Measurements from ENCODE around the gene AHDC1. TPM values are rescaled to one million over a fixed set of nuclear protein-coding genes. Genes with fewer than 3 reads are reported as not detected.
A peak's percentile ranks its signal among the peaks of the same experiment; 100 is the strongest.

Gene AHDC1
- total and polyA plus RNA-seq, 7 donors = 6.4 to 65.2 (median 35.9) TPM

DNA sequence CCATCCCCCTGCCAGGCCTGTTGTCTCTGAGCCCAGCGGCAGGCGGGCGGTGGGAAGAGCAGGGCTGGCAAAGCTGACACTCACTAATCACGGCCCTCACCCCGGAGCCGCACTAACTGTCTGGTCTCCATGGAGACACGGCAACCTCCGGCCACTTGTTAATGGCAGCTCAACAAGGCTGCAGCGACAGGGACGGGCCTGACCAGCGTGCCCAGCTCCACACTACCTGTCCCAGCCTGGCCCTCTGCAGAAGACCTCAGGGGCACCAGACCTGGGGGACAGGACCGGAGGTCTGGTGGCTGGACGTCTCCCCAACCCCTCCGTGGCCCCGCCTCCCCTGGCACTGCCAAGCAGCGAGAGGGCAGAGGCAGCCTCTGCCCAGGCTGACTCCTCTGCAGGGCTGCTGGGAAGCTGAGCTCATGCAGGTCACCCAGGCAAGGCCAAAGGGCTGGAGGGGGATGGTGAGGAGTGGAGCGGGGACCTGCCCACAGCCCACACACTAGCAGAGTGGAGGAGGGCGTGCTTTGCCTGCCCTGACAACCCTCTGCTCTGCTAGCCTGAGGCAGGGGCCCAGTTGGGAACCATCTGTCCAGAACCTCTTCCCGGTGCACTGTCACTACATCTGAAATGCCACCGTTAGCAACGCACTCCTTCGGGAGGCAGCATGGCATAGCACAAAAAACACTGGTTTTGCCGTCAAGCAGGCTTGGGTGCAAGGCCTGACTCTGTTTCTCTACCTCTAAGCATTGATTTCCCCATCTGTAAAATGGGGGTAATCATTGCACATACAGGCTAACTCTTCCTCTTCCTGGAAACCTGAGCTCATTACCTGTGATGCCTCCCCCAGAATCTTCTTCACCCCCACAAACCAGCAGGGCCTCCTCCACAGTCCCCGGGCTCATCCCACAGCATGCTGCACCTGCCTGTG is 84.3 kb downstream of the AHDC1 start:
- Histone ChIP-seq H3K27ac (peak overlapping the region; percentile 21), H3K36me3 (ENCODE audit: insufficient read depth in 1 of 2, low read depth in 1 of 2) (no peaks in the 10 kb centered on the region), H3K4me3 (no peak overlapping the region), H3K9me3 (no peaks in the 10 kb centered on the region), H3K4me1 (peaks cover 71% of the 10 kb centered on the region), H3K27me3 (ENCODE audit: insufficient read depth in 3 of 3, low read length in 2 of 3) (no peaks in the 10 kb centered on the region)
- ATAC-seq (peak in 2 of 4 donors; percentile 18 to 38), DNase-seq (peak in 1 of 2 donors; percentile 36)
- 54 to 78% (median 61%) methylated on average over 22 to 24 of the region's 24 CpGs for WGBS, 3 donors
- intact Hi-C loops (cut with DNase I) = no loop called here
- TF ChIP-seq, protein P1, sequence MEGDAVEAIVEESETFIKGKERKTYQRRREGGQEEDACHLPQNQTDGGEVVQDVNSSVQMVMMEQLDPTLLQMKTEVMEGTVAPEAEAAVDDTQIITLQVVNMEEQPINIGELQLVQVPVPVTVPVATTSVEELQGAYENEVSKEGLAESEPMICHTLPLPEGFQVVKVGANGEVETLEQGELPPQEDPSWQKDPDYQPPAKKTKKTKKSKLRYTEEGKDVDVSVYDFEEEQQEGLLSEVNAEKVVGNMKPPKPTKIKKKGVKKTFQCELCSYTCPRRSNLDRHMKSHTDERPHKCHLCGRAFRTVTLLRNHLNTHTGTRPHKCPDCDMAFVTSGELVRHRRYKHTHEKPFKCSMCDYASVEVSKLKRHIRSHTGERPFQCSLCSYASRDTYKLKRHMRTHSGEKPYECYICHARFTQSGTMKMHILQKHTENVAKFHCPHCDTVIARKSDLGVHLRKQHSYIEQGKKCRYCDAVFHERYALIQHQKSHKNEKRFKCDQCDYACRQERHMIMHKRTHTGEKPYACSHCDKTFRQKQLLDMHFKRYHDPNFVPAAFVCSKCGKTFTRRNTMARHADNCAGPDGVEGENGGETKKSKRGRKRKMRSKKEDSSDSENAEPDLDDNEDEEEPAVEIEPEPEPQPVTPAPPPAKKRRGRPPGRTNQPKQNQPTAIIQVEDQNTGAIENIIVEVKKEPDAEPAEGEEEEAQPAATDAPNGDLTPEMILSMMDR (IDR thresholded peaks at IDR 0.05) = no peak

DNA sequence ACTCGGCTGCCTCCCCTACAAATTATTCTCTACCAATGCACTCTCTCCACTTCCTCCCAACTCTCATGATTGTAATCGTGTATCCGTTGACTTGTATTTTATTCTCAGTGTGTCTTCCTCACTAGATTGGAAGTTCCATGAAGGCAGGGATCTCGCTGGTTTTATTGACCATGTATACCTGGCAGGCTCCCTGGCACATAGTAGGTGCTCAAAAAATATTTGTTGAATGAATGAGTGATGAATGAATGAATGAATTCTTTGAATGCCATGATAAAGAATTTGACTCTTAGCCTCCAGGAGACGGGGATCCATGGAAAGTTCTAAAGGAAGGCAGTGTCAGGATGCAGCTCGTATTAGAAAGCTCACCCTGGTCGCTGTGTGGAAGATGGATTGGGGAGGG is 85.1 kb downstream of the AHDC1 start:
- intact Hi-C loops (cut with DNase I) = no loop called here
- Histone ChIP-seq H3K4me1 (peaks cover 65% of the 10 kb centered on the region), H3K9me3 (no peaks in the 10 kb centered on the region), H3K27me3 (ENCODE audit: insufficient read depth in 3 of 3, low read length in 2 of 3) (no peaks in the 10 kb centered on the region), H3K27ac (peak overlapping the region; percentile 81), H3K36me3 (ENCODE audit: insufficient read depth in 1 of 2, low read depth in 1 of 2) (no peaks in the 10 kb centered on the region), H3K4me3 (no peak overlapping the region)
- DNase-seq (no peak), ATAC-seq (no peak)
- TF ChIP-seq, protein P1 (IDR thresholded peaks at IDR 0.05) = no peak
- 78 to 93% (median 84%) methylated on average over 7 of the region's 7 CpGs for WGBS, 3 donors

DNA sequence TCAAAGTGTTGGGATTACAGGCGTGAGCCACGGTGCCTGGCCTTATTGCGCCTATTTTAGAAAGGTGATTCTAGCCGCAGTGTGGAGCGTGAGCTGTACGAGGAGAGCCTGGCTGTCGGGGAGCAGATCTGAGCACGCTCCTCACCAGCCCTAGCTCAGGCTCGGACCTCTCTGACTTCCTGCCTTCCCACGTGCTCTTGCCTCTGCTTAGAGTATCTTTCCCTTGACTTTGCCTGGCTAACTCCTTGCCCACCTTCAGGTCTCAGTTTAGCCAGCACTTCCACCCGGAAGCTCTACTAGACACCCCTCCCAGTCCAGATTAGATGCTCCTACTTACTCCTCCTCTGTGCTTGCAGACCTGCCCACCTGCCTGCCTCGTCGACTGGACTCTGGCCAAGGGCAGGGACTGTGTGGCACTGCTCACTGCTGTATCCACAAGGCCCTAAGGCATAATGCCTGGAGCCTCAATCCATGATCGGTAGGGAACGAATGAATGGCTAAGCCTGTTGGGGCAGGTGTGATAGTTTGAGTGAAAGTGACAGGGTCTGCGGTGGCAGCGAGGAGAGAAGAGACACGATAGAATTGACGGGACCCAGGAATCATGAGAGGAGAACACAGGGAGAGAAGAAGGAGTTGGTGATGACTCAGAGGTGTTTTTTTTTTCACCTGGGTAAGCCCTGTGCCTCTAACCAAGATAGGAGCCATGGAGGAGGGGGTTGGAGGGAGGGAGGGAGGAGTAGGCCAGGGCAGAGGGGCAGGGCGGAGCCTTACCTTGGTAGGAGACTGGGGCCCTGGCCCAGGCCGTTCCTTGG is 85.8 kb downstream of the AHDC1 start:
- ATAC-seq = no peak
- Histone ChIP-seq H3K27me3 (ENCODE audit: insufficient read depth in 3 of 3, low read length in 2 of 3) (no peaks in the 10 kb centered on the region), H3K9me3 (no peaks in the 10 kb centered on the region), H3K4me3 (no peak overlapping the region), H3K27ac (peak overlapping the region; percentile 81), H3K4me1 (peaks cover 58% of the 10 kb centered on the region), H3K36me3 (ENCODE audit: insufficient read depth in 1 of 2, low read depth in 1 of 2) (no peaks in the 10 kb centered on the region)
- intact Hi-C loops (cut with DNase I) = no loop called here
- 71 to 82% (median 73%) methylated on average over 21 of the region's 21 CpGs for WGBS, 3 donors
- no peak for DNase-seq
- TF ChIP-seq, protein P1 (IDR thresholded peaks at IDR 0.05) = no peak

DNA sequence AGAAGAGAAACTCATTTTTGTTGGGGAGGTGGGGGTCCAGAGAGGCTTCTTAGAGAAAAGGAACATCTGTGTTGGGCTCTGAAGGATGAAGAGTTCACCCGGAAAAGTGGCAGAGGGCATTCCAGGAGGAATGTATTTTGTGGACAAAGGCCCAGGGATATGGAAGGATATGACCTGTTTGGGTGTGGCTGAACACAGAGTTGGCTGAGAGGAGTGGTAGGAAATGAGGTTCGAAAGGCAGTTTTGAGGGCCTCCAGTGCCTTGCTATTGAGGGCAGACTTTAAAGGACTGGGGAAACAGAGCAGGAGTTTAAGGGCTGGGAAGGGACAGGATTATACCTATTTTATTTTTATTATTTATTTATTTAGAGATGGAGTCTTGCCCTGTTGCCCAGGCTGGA is 86.6 kb downstream of the AHDC1 start:
- TF ChIP-seq, protein P1 (IDR thresholded peaks at IDR 0.05) = no peak
- no peak for ATAC-seq

More for the DNA sequence above, 86.6 kb downstream of the AHDC1 start:
- Histone ChIP-seq H3K36me3 (ENCODE audit: insufficient read depth in 1 of 2, low read depth in 1 of 2) (no peaks in the 10 kb centered on the region), H3K9me3 (no peaks in the 10 kb centered on the region), H3K27me3 (ENCODE audit: insufficient read depth in 3 of 3, low read length in 2 of 3) (no peaks in the 10 kb centered on the region), H3K4me1 (peaks cover 51% of the 10 kb centered on the region), H3K27ac (peak overlapping the region; percentile 81), H3K4me3 (no peak overlapping the region)
- DNase-seq = no peak
- intact Hi-C loops (cut with DNase I) = no loop called here
- WGBS, 3 donors = 67 to 81% (median 75%) methylated on average over 2 of the region's 2 CpGs
